ENCODE results near the gene RWDD3.

The RWDD3 gene

DNA sequence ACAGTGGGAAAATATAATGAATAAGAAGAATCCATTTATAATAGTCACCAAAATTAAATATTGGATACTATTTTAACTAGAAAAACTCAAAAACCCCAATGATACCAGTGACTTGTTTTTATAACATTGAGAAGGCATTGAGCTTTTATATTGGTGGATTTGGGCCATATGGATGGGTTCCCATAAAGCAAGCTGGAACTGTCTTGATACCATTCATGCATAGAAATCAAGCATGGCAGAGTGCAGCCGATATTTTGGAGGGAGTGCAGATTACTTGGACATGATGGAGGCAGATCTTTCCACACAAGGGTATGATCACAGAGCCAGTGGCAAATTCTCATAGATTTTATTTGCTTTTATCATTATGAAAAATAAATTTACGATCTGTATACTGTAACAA, 3.8 kb upstream of the RWDD3 start:
- DNase-seq (ENCODE audit: low spot score): no peak

DNA sequence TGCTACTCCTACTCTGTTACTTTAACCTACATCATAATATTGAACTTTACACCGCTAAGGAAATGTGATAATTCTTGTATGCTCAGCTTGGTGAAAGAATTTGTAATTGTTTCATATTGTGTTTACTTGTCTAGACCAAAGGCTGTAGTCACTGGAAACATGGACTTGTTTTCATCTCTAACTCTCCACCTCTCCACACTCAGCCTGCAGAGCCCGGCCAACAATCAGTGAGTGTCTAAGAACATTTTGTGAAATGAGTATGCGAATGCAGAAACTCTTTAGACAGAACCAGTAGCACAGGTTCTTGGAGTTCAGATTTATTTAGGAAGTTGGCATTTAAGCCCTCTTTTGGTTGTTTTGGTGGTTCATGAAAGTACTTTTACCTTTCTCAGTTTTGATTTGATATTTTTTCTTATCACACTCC, 3.2 kb upstream of the RWDD3 start:
- no peak for DNase-seq (ENCODE audit: low spot score)

DNA sequence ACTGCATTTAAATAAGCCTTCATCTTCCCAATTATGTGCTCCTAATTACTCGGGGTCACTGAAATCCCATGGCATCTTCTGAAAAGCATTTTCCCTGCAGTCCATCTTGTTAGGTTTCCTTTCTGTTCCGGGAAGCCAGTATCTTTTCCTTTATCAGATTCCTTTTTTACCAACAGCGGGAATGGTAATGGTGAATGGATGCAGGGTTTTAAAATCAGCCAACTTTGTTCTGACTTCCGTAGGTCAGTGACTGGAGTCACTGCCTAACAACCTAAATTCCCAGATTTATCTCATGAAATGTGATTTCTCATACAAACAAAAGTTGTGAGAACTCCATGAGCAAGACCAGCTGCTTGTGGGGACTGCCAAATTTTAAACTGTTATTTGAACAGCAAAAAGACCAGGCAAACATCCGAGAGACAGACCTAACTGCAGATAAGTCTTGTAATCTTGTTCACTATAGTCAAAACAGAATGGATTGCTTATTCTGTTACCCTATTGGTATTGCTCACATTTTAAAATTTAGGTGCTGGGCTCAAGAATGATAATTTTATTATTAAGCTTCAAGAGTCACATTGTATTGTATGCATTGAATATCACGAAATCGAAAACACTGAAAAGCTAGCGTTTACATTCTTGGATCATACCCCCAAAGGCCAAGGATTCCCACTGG, 1.2 kb upstream of the RWDD3 start:
- DNase-seq (ENCODE audit: low spot score): no peak

DNA sequence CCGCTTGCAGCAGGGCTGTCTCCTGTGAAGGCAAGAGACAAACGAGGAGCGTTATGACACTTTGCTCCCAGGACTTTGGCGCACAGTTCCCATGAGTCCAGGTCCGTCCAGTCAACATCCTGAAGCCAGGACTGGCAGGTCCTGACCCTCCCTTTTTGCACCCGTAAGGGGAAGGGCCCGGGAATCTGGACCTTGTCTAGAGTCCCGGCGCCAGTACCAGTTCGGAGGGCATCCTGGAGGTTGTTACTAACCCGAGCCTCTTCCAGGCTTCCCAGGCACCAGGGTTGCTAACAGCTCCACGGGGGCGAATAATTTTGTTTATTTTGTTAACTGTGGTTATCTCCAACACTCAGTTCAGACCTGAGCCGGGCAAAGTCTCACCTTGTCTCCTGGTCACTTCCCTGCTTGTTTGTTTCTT, 682 bp upstream of the RWDD3 start:
- DNase-seq (ENCODE audit: low spot score): no peak

DNA sequence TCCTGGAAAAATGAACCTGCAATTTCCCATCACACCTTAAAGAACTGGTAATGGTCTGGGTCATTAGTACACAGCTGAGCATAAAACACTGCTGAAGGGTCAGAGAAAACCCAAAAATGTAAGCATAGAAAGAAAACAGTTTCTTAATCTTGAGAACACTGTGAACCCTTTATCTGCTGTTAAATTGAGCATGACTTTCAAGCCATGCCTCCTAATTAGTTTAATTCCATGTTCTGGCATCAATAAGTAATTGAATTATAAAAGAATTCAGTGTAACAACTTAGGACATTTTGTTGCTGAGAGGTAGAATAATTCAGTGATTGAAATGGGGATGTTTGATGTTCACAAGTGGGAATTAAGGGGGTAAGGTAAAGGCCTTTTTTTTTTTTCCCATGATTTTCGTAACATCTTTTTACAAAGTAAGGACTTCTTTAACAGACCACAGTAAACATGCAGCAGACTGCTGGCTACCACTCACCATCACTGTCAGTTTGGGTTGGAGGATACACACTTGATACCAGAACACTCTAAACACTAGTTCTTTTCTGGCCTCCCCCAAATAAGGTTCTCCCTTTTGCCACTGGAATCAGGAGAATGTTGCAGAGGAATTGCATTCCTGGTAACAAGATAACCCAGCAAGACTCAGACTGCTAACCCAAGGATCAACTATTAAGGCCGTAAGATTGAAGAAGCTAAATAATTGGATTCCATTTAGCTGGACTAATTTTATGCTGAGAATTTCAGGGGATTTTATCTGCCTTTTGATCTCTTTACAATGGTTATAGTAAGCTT, 3.0 kb downstream of the RWDD3 start:
- no peak for DNase-seq (ENCODE audit: low spot score)

DNA sequence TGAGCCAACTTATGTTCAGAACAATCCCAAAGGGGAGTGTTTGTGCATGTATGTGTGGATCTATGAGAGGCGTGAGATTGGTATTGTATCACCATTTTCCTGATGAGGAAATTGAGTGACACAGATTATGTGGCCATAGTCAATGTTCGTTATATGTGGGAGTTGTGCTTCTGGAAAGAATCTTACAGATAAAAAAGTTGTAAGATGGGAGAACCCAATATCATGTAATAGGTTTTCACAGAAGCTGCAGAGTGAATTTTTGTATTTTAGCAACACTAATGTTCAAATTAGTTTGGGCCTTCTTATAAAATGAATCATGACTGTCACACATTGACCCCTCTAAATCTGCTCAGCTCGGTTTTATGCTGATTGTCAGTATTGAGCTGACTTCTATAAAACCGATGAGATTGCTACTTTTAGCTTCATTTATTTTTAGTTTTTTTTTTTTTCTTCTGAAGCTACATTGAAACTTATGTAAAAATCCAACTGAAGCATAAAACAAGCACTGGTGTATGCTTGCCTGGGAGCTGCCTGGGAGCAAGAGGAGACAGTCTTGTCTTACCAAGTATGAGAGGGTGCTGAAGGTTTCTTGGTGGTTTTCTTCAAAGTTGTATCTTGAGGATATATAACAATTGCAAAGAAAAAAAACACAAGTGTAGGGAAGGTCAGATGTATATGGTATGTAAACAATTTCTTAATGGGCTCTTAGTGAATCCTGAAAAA, 4.1 kb downstream of the RWDD3 start:
- DNase-seq (ENCODE audit: low spot score): no peak

DNA sequence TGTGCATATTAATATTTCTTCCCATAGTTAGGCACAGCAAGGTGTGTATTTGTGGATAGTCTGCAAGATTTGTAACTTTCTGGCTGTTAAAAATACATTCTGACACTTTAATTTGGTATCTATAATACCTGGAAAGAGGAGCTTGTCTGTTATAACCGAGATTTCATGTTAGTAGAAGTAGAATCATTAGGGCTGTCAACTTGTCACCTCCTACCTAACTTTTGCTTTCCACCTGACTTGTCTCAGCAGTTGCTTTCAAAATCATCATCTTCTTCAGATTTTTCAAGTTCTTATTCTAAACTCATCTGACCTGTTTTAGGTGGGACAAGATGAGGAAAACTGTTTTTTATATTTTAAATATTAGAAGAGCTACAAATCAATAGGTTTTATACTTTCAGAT, 11.0 kb downstream of the RWDD3 start:
- DNase-seq (ENCODE audit: low spot score): no peak

DNA sequence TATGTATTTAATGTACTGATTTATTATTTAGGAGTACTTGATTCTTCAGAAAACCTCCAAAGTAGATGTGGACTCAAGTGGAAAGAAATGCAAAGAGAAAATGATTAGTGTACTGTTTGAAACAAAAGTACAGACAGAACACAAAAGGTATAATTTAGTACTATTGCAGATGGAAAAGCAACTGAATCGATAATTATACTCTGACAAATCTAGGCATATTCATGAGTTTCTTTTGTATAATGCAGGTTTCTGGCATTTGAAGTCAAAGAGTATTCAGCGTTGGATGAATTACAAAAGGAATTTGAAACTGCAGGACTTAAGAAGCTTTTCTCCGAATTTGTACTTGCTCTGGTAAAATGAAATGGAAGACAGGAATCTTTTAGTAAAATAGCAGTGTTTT, 12.5 kb downstream of the RWDD3 start:
- DNase-seq (ENCODE audit: low spot score): no peak

DNA sequence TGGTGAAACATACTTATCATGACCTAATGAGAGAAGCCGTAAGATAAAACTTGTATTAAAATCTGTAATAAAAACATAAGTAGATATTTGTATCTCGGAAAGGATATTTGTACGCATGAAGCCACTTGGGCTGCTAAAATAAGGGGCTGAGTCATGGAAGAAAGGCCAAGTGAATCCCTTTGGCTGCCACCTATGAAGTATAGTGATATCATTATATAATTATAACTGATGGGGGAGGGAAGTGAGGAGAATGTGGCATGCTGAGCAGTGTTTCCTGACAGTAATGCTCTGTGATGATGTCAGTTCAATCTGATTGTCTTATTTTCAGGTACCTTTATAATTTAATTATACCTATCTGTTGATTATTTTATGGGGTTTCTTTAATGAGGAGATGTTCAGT, 13.6 kb downstream of the RWDD3 start:
- no peak for DNase-seq (ENCODE audit: low spot score)

DNA sequence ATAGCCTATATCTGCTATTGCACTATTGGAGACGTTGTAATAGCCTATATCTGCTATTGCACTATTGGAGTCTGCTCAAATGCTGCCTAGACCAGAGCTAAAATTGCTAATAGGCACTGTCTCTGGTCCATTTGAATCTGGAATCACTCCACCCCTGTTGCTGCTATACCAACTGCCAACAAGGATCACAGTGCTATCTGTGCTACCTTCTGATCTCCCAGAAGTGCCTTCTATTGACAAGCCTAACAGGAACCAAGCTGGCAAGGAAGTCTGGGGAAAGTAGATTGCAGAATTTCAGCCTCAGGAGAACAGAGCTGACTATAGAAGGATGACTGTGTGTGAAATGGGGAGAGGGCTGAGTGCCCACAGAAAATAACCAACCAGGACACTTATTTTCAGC, 15.9 kb downstream of the RWDD3 start:
- no peak for DNase-seq (ENCODE audit: low spot score)

DNA sequence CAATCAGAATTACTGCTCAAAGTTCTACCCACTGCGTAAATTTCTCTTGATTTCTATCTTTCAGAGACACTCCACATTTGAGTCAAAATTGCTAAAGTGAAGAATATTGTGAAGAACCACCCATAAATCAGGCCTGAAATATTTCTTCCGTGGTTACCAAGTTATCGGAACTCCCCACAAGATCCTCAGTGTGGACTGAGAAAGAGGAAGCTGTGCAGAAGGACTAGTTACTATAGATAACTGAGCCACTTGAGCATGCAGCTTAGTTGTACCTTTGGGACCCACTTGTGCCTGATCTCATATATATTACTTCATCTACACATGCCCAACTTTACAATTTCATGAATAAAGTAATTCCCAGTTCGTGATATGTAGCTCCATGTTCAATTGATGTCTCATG, 18.4 kb downstream of the RWDD3 start:
- DNase-seq (ENCODE audit: low spot score): no peak

DNA sequence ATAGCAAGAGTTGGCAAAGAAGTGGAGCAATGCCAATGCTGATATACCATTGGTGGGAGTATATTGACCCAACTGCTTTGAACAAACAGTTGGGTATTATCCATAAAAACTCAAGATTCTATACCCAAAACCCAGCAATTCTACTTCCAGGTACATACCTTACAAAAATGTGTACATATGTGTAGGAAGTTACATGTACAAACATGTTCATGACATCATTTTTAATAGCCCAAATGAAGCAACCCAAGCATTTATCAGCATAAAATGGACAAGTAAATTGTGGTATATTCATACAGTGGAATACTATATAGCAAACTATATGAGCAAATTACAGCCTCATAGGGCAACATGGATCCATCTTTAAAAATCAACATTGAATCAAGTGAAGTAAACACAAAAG, 20.9 kb downstream of the RWDD3 start:
- no peak for DNase-seq (ENCODE audit: low spot score)

DNA sequence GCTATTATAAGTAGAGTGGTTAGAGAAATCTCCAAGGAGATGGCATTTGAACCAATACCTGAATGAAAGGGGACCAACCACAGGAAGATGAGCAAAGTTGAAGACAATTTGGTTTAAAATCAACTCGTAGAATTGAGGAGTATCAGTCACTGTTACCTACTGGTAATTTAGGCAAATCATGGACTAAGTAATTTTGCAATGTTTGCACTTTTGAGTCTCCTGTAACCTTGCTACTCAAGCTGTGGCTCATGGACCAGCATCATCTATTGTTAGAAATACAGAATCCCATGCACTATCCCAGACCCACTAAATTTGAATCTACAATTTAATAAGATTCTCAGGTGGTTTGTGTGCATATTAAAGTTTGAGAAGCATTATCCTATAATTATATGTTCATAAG, 21.8 kb downstream of the RWDD3 start:
- DNase-seq (ENCODE audit: low spot score): no peak

DNA sequence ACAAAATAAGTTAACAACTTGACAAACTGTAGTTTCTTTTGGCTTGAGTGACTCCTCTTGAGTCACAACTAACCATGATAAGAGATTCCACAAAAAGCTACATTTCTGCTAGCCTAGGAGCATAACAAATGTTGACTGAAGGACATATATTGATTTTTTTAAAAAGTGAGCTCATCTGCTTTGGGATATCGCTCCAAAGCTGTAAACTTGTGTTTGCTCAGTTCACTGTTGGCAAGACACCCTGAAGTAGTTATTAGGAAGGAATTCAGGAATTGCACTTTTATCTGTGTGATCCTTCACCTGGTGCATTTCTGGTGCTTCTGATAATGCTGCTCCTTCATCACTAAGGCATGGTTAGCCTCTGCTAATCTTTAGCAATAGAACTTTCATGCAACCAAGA, 23.7 kb downstream of the RWDD3 start:
- DNase-seq (ENCODE audit: low spot score): no peak

DNA sequence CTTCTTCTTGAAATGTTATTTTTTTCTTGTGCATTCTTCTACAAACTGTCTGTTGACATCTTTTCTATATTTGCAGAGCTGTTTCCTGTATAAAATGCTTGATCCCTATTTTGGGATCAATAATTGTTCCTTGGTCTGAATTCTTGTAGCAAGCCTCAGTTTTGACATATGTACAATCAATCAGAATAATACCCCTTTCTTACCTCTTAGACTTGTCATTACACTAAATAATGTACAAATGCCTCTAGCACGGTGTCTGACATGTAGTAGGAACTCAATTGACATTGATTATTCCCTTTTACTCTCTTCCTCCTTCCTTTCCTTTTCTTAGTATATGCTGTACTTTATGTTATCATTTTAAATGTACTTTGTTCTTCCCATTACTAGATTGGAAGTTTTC, 25.2 kb downstream of the RWDD3 start:
- no peak for DNase-seq (ENCODE audit: low spot score)

DNA sequence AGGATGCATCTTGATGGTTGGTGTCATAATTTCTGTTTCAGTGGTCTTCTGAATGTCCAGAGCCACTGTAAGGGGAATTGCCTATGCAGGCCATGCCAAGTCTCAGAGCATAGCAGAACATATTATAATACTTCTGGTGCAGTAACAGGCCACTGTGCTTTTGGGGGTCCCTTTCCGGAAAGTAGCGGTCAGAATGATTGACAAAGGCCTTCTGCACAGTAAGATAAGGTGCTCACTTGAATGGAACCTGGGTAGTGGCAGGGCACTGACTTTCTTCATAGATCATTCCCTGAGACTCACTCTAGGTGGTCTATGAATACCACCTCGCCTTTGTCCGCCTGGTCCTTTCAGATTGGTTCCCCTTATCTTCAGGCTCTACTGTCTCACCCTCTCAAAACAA, 28.9 kb downstream of the RWDD3 start:
- DNase-seq (ENCODE audit: low spot score): no peak

DNA sequence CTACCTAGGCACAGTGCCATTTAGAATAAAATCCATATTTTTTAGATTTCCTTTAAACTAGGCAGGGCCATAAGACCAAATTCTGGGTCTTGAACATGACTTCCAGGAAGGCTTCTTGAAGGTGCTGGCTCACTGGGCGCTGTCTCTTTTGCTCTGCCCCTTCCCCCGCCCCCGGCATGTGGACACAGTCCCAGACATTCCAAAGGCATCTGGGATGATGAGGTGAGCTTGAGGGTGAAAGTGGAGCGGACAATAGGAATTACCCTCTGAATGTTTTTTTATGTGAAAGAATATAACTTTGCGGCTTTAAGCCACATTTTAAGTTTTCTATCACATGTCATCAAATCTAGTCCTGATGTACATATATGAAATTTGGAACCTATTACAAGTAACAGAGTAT, 29.4 kb downstream of the RWDD3 start:
- DNase-seq (ENCODE audit: low spot score): no peak

DNA sequence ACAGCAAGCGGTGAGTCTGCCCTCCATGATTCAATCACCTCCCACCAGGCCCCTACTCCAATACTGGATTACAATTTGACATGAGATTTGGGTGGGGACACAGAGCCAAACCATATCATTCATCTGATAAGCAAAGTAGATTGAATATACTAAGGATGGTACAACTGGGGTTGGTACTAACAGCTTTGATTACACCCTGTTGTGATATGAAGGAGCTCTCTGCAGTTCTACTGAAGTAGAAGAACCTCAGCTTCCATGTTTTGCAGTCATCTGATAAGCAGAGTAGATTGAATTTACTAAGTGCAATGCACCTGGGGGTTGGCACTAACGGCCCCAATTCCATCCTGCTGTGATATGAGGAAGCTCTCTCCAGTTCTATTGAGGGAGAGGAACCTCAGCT, 31.1 kb downstream of the RWDD3 start:
- DNase-seq (ENCODE audit: low spot score): no peak

DNA sequence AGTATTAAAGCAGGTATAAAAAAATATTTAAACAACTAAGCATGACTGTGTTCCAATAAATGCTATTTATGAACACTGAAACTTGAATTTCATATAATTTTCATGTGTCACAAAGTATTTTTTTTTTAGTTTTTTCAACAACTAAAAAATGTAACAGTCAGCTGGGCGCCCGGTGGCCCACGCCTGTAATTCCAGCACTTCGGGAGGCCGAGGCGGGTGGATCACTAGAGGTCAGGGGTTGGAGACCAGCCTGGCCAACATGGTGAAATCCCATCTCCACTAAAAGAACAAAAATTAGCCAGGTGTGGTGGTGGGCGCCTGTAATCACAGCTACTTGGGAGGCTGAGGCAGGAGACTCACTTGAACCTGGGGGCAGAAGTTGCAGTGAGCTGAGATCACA, 42.4 kb downstream of the RWDD3 start:
- no peak for DNase-seq (ENCODE audit: low spot score)

DNA sequence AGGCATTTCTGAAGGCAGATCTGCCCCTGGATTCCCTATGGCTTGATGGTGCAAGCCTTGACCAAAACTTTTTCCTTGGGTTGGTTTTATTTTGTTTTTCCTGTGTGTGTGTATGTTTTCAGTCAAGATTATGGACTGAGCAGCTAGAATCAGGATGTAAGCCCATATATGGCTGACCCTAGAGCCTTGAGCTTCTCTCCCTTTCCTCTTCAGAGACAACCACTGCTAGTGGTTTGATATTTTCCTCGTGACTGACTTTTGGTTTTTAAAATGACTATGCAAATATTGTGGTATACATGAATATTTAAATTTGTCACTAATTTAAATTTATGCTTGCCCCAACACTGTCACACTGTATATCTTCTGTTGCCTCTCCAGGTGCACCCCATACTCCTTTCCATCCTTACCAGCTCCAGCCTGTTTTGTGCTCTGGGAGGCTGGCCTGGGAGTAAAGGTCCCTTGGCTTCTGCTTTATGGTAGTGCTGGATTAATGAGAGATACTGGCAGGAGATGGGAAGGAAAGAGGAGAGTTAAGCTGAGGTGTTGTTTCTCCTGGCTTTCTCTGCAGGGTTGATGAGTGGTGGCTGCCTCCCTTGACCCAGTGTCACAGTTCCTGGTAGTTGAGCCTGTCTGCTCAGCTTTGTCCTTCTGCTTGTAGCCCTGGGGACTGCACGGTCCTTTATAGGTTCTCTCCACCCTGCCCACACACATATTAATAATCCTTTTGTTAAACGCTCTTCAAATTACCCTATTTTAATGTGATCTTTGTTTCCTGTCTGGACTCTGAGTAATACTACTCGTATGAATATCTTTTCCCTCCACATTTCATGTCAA, 44.4 kb downstream of the RWDD3 start:
- peak; percentile 1 for DNase-seq (ENCODE audit: low spot score)

DNA sequence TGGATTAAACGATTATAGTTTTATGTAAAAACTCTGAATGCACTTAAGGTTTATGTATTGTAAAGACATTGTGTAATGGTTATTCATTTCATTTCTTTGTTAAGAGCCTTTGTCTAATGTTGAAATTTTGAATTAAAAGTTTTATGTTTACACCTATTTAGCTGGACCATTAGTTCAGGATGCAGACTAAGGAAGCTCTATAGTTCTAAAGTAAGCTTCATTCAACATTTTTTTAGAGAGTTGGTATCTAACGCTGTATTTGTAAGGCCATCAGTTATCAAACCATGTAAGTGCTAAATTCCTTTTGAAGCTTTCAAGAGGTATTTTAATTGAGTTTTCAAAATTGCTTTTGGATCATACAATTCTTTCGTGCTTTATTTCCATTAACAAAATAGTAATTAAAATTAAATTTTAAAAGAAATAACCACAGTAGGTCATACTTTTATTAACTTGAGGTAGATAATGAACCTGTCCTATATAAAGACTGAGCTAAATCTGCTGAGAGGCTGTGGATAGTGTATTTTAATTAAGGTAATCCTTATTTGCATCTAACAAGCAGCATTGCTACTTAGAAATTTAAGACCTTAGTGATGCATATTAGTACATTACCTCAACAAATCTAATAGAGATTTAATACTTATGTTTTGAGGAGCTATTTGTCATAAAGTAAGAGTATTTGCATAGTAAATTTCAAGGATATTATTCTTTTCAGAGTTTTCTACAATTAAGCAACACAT, 47.9 kb downstream of the RWDD3 start:
- DNase-seq (ENCODE audit: low spot score): no peak

DNA sequence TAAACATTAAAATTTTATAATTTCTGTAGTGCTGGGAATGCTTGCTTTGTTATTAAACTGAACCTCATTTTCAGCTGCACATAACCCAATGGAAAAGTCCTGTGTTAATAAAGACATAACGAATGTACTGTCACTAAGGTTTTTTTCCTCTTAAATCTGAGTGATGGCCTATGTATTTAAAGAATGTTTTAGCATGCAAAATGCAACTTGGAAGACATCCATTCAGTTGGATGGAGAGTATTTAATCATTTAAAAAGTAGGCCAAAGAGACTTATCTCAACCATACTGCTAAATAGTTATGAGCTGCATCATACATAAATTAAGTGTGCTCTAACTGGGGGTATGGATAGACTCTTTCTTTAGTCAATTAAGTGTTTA, 48.5 kb downstream of the RWDD3 start:
- no peak for DNase-seq (ENCODE audit: low spot score)

All from germinal center (tissue), 1 donor.